ENCODE results near the gene HIF1A. TPM values are rescaled to one million over a fixed set of nuclear protein-coding genes. Genes with fewer than 3 reads are reported as not detected.
A peak's percentile ranks its signal among the peaks of the same experiment; 100 is the strongest.

HIF1A gene
- total and polyA plus RNA-seq, 4 donors = 15.4 to 79.2 (median 34.8) TPM

- WGBS = 86% methylated on average over 7 of the region's 7 CpGs
- Histone ChIP-seq H3K27me3 (ENCODE audit: control insufficient read depth in 4 of 4, insufficient read depth in 4 of 4, low read length in 3 of 4) (no peaks in the 10 kb centered on the region), H3K9me3 (ENCODE audit: control insufficient read depth in 4 of 4, low read length in 3 of 4) (no peaks in the 10 kb centered on the region), H3K4me1 (ENCODE audit: control insufficient read depth in 4 of 4, insufficient read depth in 4 of 4, low read length in 3 of 4) (peaks cover 0 to 2% (median 0%) of the 10 kb centered on the region in 4 donors), H3K36me3 (ENCODE audit: control insufficient read depth in 4 of 4, insufficient read depth in 3 of 4, low read depth in 1 of 4, low read length in 3 of 4) (peaks cover under 1 to 42% (median 35%) of the 10 kb centered on the region in 4 donors), H3K9ac (ENCODE audit: low read depth in 1 of 2, low read length in 2 of 2) (no peak overlapping the region), H3K27ac (ENCODE audit: low read depth in 1 of 2, low read length in 2 of 2) (no peak overlapping the region), H3K4me3 (ENCODE audit: low read depth in 1 of 3, low read length in 3 of 3) (no peak overlapping the region)
- TF ChIP-seq RAD21 (IDR thresholded peaks at IDR 0.05) (no peak), MAX (IDR thresholded peaks at IDR 0.05) (no peak), ATF3 (IDR thresholded peaks at IDR 0.05) (no peak), HNF4G (IDR thresholded peaks at IDR 0.05) (no peak), YY1 (IDR thresholded peaks at IDR 0.05) (no peak), RXRA (IDR thresholded peaks at IDR 0.05) (no peak), ZBTB33 (IDR thresholded peaks at IDR 0.05) (no peak), TAF1 (conservative IDR thresholded peaks at IDR 0.05) (no peak), CTCF (IDR thresholded peaks at IDR 0.05; ENCODE audit: low read depth, low read length, missing input control) (no peak), FOXA1 (IDR thresholded peaks at IDR 0.05) (no peak), REST (IDR thresholded peaks at IDR 0.05) (no peak)
- no peak for DNase-seq (ENCODE audit: low spot score)
These were observed 31.7 kb downstream of the HIF1A start for GRCh38 chr14:61726778-61727658.

- 71% methylated on average over 2 of the region's 2 CpGs for WGBS
- H3K27ac ChIP-seq (ENCODE audit: low read depth in 1 of 2, low read length in 2 of 2) = peak overlapping the region in 1 of 2 donors; percentile 42
- peaks cover 0 to 2% (median 0%) of the 10 kb centered on the region in 4 donors for H3K4me1 ChIP-seq (ENCODE audit: control insufficient read depth in 4 of 4, insufficient read depth in 4 of 4, low read length in 3 of 4)
- H3K27me3 ChIP-seq (ENCODE audit: control insufficient read depth in 4 of 4, insufficient read depth in 4 of 4, low read length in 3 of 4) = no peaks in the 10 kb centered on the region
- H3K9ac ChIP-seq (ENCODE audit: low read depth in 1 of 2, low read length in 2 of 2) = no peak overlapping the region
- peaks cover 4 to 56% (median 49%) of the 10 kb centered on the region in 4 donors for H3K36me3 ChIP-seq (ENCODE audit: control insufficient read depth in 4 of 4, insufficient read depth in 3 of 4, low read depth in 1 of 4, low read length in 3 of 4)
- no peak for DNase-seq (ENCODE audit: low spot score)
- no peak overlapping the region for H3K4me3 ChIP-seq (ENCODE audit: low read depth in 1 of 3, low read length in 3 of 3)
- no peaks in the 10 kb centered on the region for H3K9me3 ChIP-seq (ENCODE audit: control insufficient read depth in 4 of 4, low read length in 3 of 4)
- no peak for TF ChIP-seq HNF4G (IDR thresholded peaks at IDR 0.05)
- TF ChIP-seq CTCF (IDR thresholded peaks at IDR 0.05; ENCODE audit: low read depth, low read length, missing input control) = peak; percentile 57
- TF ChIP-seq RAD21 (IDR thresholded peaks at IDR 0.05) = peak; percentile 85 to 87
- TF ChIP-seq SP1 (IDR thresholded peaks at IDR 0.05) = no peak
- TF ChIP-seq JUND (IDR thresholded peaks at IDR 0.05) = no peak
- TF ChIP-seq REST (IDR thresholded peaks at IDR 0.05) = no peak
- no peak for TF ChIP-seq GABPA (IDR thresholded peaks at IDR 0.05 in 1 of 2, conservative IDR thresholded peaks at IDR 0.05 in 1 of 2)
- no peak for TF ChIP-seq HNF4A (conservative IDR thresholded peaks at IDR 0.05)
These were observed 35.6 kb downstream of the HIF1A start for GRCh38 chr14:61730756-61731373.

Measured in liver (tissue), 9 donors.